AG08396 (cell line): Measurements from ENCODE around the gene SPR.

Experiments
- DNase-seq: peaks from one replicate; pipeline ENCODE4 v3.0.0; 2012; ENCODE audit warnings: low spot score, mixed read lengths

Gene SPR

DNA sequence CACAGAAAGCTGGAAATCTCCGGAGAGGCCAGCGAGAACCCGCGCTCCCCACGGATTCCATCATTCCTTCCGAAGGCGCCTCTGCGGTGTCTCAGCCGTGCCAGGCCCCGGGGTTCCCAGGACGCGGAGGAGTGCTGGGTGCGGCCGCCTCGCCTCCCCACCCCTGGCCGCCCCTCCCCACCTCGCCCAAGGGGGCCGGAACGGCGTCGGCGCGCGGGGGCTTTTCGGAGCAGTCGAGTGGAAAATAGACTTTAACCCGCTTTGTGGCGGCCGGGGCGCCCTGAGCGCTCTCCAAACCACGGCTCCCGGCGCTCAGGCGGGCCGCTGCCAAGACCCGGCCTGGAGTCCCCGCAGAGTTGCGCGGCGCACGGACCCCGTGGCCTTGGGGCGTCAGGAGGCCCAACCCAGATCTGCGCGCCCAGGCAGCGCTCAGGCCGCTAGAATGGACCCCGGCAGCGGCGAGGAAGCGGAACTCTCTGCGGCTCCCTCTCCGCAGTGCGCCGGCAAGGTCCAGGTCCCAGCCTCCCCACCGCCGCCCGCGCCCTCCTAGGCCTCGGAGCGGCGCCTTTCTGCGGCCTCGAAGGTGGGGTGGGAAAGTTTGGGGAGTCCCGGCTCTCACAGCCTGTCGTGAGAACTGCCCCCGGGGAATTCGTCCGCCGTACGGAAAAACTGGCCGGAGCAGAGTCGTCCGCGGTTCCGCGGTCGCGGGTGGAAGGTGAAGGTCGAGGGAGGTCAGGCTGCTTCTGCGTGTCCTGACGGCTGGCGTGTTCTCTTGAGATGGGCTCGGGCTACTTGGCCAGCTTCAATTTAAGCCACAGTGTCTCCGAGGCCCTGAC, 28.9 kb downstream of the SPR start:
- peak; percentile 59 for DNase-seq

GRCh38 chr2:72916743-72917137, 29.5 kb downstream of the SPR start:
- DNase-seq, result no peak

- no peak for DNase-seq
Observed at GRCh38 chr2:72917138-72917876, 30.1 kb downstream of the SPR start, which contains the start of gene EMX1. Gene EMX1 (plus strand): TSS chr2:72917519. CDS start chr2:72917853, 334 bp downstream.

GRCh38 chr2:72917877-72918553, 30.8 kb downstream of the SPR start:
- DNase-seq, result no peak

- DNase-seq, result no peak
Observed at GRCh38 chr2:72919414-72920317, 32.5 kb downstream of the SPR start.

- peak; percentile 48 for DNase-seq
Observed at GRCh38 chr2:72920318-72921087, 33.3 kb downstream of the SPR start.

DNA sequence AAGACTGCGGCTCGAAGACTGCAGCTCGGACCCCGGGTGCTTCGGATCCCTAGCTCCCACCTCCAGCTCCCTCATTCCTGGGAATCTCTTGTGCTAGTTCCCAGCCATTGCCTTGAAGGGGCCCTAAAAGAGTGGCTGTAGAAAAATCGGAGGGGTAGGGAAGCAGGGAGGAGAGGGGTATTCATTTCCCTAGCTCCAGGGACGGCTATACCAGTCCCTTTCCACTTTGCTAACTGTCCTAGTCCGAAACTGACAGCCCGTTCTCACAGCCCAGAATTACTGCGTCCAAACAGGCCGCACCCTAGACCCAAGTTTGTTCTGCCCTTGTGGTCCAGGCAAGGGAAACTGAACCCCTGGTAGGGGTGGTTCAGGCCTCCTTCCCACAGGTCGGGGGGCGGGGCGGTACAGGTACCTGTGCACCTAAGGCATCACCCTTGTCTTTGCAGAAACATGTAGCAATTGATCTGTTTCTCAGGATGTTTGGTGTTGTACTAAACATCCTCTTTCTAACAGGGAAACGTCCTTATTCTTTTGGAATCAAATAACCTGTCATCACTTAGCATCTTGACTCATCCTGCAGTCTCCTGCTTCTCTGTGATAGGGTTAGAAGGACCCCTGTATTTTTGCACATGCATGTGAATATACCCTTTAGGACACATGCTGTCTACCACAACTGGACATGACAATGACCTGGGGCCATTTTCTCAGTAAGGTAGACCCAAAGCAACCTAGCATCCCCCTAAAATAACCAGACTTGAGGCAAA, 34.1 kb downstream of the SPR start:
- no peak for DNase-seq

DNA sequence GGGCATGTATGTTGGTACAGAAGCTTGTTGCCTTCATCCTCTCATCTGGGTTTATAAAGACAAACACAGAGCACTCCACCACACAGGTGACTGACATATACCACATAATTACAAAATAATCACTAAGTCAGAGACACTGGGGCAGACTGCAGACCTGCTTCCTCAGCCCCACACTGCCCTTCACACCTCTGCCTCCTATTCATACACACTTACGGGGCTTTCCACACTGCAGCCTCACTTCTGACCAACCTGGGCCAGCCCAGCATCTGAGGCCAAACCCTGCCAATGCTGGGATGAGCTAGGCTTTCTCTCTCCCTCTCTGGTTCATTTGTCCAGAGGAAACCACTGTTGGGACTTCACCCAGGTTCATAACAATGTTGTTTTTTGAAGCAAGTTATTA, 34.6 kb downstream of the SPR start:
- DNase-seq, result no peak

- DNase-seq, result no peak
Observed at GRCh38 chr2:72923833-72924352, 36.7 kb downstream of the SPR start.

DNA sequence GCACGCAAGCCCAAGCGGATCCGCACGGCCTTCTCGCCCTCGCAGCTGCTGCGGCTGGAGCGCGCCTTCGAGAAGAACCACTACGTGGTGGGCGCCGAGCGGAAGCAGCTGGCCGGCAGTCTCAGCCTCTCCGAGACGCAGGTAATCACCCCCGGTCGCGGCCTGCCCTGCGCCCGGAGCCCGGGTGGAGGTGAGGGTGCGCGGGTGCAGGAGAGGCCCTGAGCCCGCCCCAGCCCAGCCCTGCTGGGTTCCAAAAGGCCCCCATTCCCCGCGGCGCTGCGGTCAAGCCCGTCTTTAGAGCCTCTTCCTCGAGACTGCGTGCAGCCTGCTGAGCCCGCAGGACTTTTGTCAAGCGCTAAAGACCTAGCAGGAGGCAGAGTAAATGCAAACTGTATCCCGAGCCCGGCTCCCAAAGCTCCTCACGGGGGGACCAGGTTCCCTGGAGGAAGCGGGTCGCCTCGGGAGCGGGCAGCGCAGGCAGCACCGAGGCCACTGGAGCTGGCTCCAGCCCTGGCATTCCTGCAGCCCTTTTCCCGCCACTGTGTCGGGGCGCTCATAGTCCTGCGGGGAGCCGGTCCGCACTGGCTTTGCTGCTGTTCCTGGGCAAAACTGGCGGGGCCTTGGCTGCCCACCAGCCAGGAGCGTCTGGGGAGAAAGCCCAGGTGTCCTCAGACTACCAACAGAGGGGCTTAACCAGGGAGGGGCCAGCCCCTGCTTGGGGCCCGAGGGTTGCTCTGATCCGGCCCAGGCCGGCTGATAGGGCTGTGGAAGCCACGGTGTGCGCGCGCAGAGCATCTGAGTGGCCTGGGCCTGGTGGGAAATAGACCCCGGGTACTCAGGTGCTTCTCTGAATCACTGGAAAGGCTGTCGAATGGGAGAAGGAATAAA, 37.4 kb downstream of the SPR start:
- no peak for DNase-seq

DNA sequence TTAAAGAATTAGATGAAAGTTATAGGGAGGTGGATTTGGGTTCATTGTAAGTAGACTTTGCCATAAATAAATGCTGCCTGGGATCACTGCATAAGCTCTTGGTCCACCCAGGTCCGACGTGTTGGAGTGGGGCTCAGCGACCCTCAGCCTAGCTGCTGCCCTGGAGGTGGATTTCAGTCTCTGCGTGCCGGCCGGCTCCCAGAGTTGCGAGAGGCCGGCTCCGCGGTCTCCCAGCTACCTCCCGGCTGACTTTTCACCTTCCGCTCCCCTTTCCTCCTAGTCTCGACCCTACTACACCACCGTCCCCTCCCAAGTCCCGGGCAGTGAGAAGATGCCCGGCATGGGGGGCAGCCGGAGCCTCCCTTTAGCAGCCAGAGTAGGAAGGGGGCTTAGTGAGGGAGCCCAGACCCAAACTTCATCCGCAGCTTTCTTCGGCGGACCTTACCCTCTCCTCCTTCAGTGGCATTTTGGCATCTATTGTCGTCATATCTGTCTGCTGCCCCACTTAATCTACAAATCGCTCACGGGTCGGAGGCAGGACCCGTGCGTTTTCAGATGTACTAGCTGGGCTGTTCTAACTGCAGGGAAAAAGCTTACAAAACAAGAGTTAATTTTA, 38.2 kb downstream of the SPR start:
- no peak for DNase-seq

DNA sequence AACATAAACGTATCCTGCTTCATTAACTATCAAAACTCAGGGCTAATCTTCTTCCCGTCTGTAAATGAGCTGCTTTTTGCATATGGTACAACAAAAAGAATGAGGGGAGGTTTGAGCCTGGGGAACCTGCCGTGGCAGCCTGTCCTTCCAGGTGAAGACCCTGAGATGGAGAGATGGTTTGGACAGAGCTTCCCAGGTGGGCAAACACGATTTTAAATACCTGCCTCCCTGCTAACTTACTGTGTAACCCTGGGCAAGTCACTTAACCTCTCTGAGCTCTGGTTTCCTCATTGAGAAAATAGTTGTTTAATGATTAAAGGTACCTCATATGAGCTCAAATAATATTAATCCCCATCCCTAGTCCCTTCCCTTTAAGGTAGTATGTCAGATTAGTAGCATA, 39.2 kb downstream of the SPR start:
- no peak for DNase-seq

DNA sequence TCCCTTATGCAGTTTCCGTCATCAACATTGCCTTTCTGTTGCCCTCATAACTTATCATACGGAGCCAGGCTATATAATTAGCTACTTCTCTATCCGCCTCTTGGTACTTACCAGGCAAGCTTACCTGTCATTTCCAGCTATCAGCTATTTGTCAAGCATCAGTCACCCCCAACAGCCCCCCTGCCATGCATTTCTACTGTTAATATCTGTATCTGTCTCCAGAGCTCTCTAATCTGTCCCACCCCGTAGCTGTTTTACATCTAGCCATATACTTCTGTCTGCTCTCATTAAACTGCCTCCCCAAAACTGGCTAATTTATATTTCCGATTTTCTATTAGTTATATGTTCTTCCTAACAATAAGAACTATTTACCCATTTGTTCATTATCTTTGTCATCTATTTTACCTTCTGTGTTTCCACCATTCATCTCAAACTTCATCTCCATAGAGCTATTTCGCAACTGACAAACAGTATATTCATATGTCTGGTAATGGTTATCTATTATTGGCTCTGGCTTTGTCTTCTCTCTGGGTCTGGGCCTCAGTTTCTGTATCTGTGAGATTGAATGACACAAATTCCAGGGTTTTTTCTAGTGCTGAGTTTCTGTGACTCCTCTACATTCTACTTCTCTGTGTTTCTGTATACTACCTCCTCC, 39.7 kb downstream of the SPR start:
- no peak for DNase-seq

- no peak for DNase-seq
Observed at GRCh38 chr2:72927619-72928550, 40.7 kb downstream of the SPR start.

GRCh38 chr2:72929010-72929409, 41.8 kb downstream of the SPR start:
- DNase-seq, result no peak

DNA sequence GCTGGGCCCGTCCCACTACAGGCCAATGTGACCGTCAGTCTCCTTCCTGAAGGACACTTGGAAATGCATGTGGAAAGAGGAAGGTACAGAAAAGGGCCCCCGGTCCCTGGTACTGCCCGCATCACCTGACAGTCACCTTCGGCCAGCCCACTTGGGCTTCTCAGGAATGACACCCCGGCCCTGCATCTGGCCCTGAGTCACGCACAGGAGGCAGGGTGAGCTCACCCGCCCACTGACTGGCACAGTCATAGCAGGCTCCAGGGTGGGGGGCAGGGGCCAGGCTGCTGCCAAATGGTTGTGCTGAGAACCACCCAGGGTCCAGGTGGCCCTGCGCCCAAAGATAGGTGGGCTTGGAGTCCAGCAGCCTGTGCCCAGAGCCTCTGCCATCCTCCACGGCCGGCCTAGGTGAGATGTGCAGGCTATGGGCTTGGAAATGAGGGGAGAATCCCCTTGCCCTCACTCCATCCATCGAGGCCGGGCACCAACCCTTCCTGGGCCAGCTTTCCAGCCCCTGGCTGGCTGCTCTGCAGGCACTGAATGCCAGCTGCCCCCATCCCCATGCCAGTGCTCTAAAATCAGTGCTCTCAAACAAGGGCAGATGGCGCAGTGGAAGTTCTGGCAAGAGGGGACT, 44.2 kb downstream of the SPR start:
- DNase-seq, result peak; percentile 71
